Erythroblast (primary cell): Measurements from ENCODE around the gene DRICH1.
"Not testable (repeated sequence)": the region's sequence is repeated elsewhere in the genome, so short reads cannot be mapped to it uniquely, and the experiment has no call there.

Source experiments
- GATA1 ChIP-seq: IDR thresholded peaks from 2 replicates; pipeline ENCODE4 v1.6.1; 2011; ENCODE audit warnings: low read depth, mild to moderate bottlenecking, control low read depth, low read length, moderate library complexity
- POLR2A ChIP-seq: IDR thresholded peaks from 2 replicates; pipeline ENCODE4 v1.6.1; 2011; ENCODE audit warnings: mild to moderate bottlenecking, low read length

- not testable (repeated sequence) for TF ChIP-seq POLR2A, GATA1
Observed at GRCh38 chr22:23646526-23646925, 14.4 kb upstream of the DRICH1 start.
